ENCODE measurements around the gene FCMR. TPM values are rescaled to one million over a fixed set of nuclear protein-coding genes. Genes with fewer than 3 reads are reported as not detected.

FCMR gene
- total RNA-seq (2014; rRNA removed; shearing (Covaris generic)), result 1.2 TPM in 1 of 2 replicates, not detected in the other
- polyA plus RNA-seq (2016; fragmentation: Nextera tagmentation; extraction: Ambion mirVana), result 0.94 and 2.3 TPM in 2 replicates

- no peak for DNase-seq
- H3K27ac ChIP-seq, result no peak within 1 kb of the TSS
- H3K27me3 ChIP-seq (replicated peaks; ENCODE audit: insufficient read depth), result no peaks in the 10 kb centered on the region
- WGBS, 2 experiments (ENCODE audit: low coverage in 1 of 2, low lambda C conversion rate in 2 of 2, missing lambda C conversion rate in 2 of 2), result 52 to 53% methylated on average over 7 of the region's 7 CpGs
- H3K9ac ChIP-seq, result no peak within 1 kb of the TSS
- H3K79me2 ChIP-seq (ENCODE audit: insufficient read depth), result no peaks in the 10 kb centered on the region
- no peaks in the 10 kb centered on the region for H3K9me3 ChIP-seq (ENCODE audit: low read depth)
- in situ Hi-C loops (cut with MboI), result no loop called here
- H3F3A ChIP-seq (ENCODE audit: insufficient read depth), result no peaks in the 10 kb centered on the region
- H3K4me2 ChIP-seq (ENCODE audit: unreplicated experiment), result no peak within 1 kb of the TSS
- no peak within 1 kb of the TSS for H2AFZ ChIP-seq
- no peaks in the 10 kb centered on the region for H3K36me3 ChIP-seq (ENCODE audit: low read depth)
- no peaks in the 10 kb centered on the region for H3K4me1 ChIP-seq (ENCODE audit: insufficient read depth)
- TF ChIP-seq EZH2phosphoT487 (IDR thresholded peaks at IDR 0.05; ENCODE audit: insufficient read depth, low read depth) (no peak), EZH2 (IDR thresholded peaks at IDR 0.05; ENCODE audit: insufficient read depth, poor library complexity, severe bottlenecking) (no peak)
- H3K4me3 ChIP-seq, result no peak within 1 kb of the TSS
- H4K20me1 ChIP-seq (ENCODE audit: insufficient read depth), result no peaks in the 10 kb centered on the region
- H3K9me2 ChIP-seq (ENCODE audit: insufficient read depth), result no peaks in the 10 kb centered on the region
Observed at GRCh38 chr1:206921772-206922265, at the start of gene FCMR. FCMR (minus strand) TSS chr1:206921941; CDS start chr1:206921854, 87 bp downstream.

GRCh38 chr1:206971029-206971655 lies 49.4 kb upstream of the FCMR start:
- H3K27ac ChIP-seq, result no peak overlapping the region
- H3K4me3 ChIP-seq, result no peak overlapping the region
- no peaks in the 10 kb centered on the region for H3K36me3 ChIP-seq (ENCODE audit: low read depth)
- H3K79me2 ChIP-seq (ENCODE audit: insufficient read depth), result no peaks in the 10 kb centered on the region
- H3K4me2 ChIP-seq (ENCODE audit: unreplicated experiment), result no peak overlapping the region
- no peaks in the 10 kb centered on the region for H3K9me2 ChIP-seq (ENCODE audit: insufficient read depth)
- H3K4me1 ChIP-seq (ENCODE audit: insufficient read depth), result no peaks in the 10 kb centered on the region
- H2AFZ ChIP-seq, result no peak overlapping the region
- TF ChIP-seq EZH2 (IDR thresholded peaks at IDR 0.05; ENCODE audit: insufficient read depth, poor library complexity, severe bottlenecking), result no peak
- no peaks in the 10 kb centered on the region for H3K9me3 ChIP-seq (ENCODE audit: low read depth)
- H3F3A ChIP-seq (ENCODE audit: insufficient read depth), result no peaks in the 10 kb centered on the region
- H3K27me3 ChIP-seq (replicated peaks; ENCODE audit: insufficient read depth), result peaks cover 31% of the 10 kb centered on the region
- 52 to 58% methylated on average over 2 of the region's 2 CpGs for WGBS, 2 experiments (ENCODE audit: low coverage in 1 of 2, low lambda C conversion rate in 2 of 2, missing lambda C conversion rate in 2 of 2)
- H4K20me1 ChIP-seq (ENCODE audit: insufficient read depth), result no peaks in the 10 kb centered on the region
- in situ Hi-C loops (cut with MboI), result no loop called here
- no peak for DNase-seq
- H3K9ac ChIP-seq, result no peak overlapping the region

- 26 to 34% methylated on average over 2 of the region's 2 CpGs for WGBS, 2 experiments (ENCODE audit: low coverage in 1 of 2, low lambda C conversion rate in 2 of 2, missing lambda C conversion rate in 2 of 2)
- Histone ChIP-seq H3K27me3 (replicated peaks; ENCODE audit: insufficient read depth) (peaks cover 31% of the 10 kb centered on the region), H4K20me1 (ENCODE audit: insufficient read depth) (no peaks in the 10 kb centered on the region), H3K36me3 (ENCODE audit: low read depth) (no peaks in the 10 kb centered on the region), H3K9me3 (ENCODE audit: low read depth) (no peaks in the 10 kb centered on the region), H3K9me2 (ENCODE audit: insufficient read depth) (no peaks in the 10 kb centered on the region), H3K9ac (no peak within 1 kb of the TSS), H3K4me2 (ENCODE audit: unreplicated experiment) (no peak within 1 kb of the TSS), H2AFZ (no peak within 1 kb of the TSS), H3K4me3 (no peak within 1 kb of the TSS), H3K4me1 (ENCODE audit: insufficient read depth) (no peaks in the 10 kb centered on the region), H3F3A (ENCODE audit: insufficient read depth) (no peaks in the 10 kb centered on the region), H3K79me2 (ENCODE audit: insufficient read depth) (no peaks in the 10 kb centered on the region), H3K27ac (no peak within 1 kb of the TSS)
- in situ Hi-C loops (cut with MboI), result no loop called here
- DNase-seq, result no peak
- TF ChIP-seq EZH2 (IDR thresholded peaks at IDR 0.05; ENCODE audit: insufficient read depth, poor library complexity, severe bottlenecking), result no peak
- TF ChIP-seq EZH2phosphoT487 (IDR thresholded peaks at IDR 0.05; ENCODE audit: insufficient read depth, low read depth), result no peak
Observed at GRCh38 chr1:206970446-206970845, 48.7 kb upstream of the FCMR start, which contains the start of gene FCAMR. FCAMR (minus strand) TSS chr1:206970460; CDS start chr1:206970125, 335 bp downstream.

GRCh38 chr1:206969090-206969489 lies 47.3 kb upstream of the FCMR start:
- Histone ChIP-seq H3F3A (ENCODE audit: insufficient read depth) (no peaks in the 10 kb centered on the region), H3K27ac (no peak overlapping the region), H2AFZ (no peak overlapping the region), H3K9me2 (ENCODE audit: insufficient read depth) (no peaks in the 10 kb centered on the region), H3K36me3 (ENCODE audit: low read depth) (no peaks in the 10 kb centered on the region), H4K20me1 (ENCODE audit: insufficient read depth) (no peaks in the 10 kb centered on the region), H3K9ac (no peak overlapping the region), H3K4me2 (ENCODE audit: unreplicated experiment) (no peak overlapping the region), H3K27me3 (replicated peaks; ENCODE audit: insufficient read depth) (peaks cover 31% of the 10 kb centered on the region), H3K4me1 (ENCODE audit: insufficient read depth) (no peaks in the 10 kb centered on the region), H3K9me3 (ENCODE audit: low read depth) (no peaks in the 10 kb centered on the region), H3K79me2 (ENCODE audit: insufficient read depth) (no peaks in the 10 kb centered on the region), H3K4me3 (no peak overlapping the region)
- in situ Hi-C loops (cut with MboI), result no loop called here
- 37 to 42% methylated on average over 5 of the region's 5 CpGs for WGBS, 2 experiments (ENCODE audit: low coverage in 1 of 2, low lambda C conversion rate in 2 of 2, missing lambda C conversion rate in 2 of 2)
- DNase-seq, result no peak
- no peak for TF ChIP-seq EZH2 (IDR thresholded peaks at IDR 0.05; ENCODE audit: insufficient read depth, poor library complexity, severe bottlenecking)
- TF ChIP-seq EZH2phosphoT487 (IDR thresholded peaks at IDR 0.05; ENCODE audit: insufficient read depth, low read depth), result no peak
